Dermis microvascular lymphatic vessel endothelial cell (primary cell): ENCODE results near the gene MACC1. TPM values are rescaled to one million over a fixed set of nuclear protein-coding genes. Genes with fewer than 3 reads are reported as not detected.

Experiments used
- DNase-seq, 2 donors: peaks; one replicate each; pipeline versions ENCODE4 v3.0.0 to v3.0.0-alpha.2; 2010; ENCODE audit warnings: low read depth in 2 of 2
- total RNA-seq: library from RNA; depleted of rRNA; stranded (reverse); fragments of >200 nt; gene quantifications from 2 replicates; pipeline ENCODE4 v1.2.1, GENCODE V29; 2014

MACC1 gene
- total RNA-seq, 1 donor from 2014 or later, result not detected

DNA sequence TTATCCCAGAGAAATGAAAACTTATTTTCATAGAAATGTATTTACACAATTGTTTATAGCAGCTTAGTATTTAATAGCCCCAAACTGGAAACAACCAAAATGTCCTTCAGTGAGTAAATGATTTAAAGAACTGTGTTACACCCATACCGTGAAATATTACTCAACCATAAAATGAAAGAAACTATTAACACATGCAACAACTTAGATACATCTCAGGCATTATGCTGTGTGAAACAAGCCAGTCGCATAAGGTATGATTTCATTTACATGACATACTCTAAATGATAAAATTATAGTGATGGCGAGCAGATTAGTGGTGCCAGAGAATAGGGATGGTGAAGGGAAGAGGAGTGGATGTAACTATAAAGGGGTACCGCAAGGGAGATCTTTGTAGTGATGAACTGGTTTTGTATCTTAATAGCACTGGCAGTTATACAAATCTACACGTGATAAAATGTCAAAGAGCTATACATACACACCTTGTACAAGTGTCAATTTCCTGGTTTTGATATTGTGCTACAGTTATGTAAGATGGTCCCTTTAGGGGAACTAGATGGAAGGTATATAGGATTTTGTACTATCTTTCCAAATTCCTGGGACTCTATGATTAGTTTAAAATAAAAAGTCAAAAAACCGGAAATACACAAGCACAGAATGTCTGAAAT, 40.5 kb downstream of the MACC1 start:
- no peak for DNase-seq

DNA sequence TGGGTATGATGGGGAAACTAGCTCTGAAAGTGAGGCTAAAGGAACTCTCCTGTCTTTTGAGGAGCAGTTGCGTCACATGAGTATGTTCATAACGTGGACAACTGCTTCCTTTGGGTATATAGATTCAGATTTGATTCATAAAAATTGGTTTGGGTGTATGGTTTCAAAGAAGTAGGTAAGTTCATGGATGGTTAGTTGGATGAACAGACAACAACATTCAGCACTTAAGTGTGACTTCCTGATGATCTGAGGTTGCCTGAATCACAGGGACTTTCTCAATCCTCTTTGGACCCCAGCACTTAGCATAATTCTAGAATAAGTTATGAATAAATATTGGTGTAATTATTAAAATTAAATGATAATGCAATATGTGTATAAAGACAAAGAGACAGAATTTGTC, 43.4 kb downstream of the MACC1 start:
- DNase-seq, result no peak

DNA sequence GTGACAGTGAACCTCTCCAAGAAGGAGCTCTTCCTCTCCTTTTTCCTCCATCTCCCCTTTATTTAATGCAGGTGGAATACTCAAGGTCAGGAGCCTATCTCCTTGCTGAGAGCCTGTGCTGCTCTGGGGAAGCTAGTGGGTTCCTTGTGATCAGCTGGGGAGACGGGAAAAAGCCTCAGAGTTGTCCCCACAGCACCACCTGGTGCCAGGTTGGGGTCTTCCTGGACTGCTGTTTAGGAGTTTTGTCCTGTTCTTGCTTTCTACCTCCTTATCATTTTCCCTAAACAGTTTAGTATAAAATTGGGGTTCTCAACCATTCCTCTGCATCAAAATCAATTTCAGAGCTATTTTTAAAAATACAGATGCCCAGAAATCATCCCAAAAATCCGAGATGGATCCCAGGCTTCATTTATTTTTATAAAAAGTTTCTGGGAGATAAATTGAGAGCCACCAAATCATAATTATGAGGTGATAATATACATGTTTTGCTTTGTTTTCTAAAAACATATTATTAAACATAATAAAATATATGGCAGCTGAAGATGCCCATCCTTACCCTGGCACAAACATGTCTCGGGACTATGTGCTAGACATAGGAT, 44.3 kb downstream of the MACC1 start:
- DNase-seq, result peak in 1 of 2 donors; percentile 39

DNA sequence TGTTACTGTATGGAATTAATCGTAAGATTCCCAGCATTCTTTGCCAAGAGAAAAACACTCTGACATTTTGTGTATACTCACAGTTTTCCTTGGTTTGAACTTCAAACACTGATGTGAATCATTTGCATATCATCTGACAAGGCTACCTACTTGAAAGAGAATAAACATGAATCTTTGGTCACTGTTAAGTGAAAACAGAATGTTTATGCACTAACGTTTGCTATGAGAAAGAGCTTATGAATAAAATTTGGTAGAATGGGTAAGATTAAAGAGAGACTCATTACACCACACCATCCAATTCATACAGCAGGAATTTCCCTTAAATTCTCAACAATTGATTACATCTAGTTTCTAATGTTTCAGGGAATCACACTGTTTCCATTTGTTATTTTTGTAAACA, 46.6 kb downstream of the MACC1 start:
- DNase-seq, result no peak

DNA sequence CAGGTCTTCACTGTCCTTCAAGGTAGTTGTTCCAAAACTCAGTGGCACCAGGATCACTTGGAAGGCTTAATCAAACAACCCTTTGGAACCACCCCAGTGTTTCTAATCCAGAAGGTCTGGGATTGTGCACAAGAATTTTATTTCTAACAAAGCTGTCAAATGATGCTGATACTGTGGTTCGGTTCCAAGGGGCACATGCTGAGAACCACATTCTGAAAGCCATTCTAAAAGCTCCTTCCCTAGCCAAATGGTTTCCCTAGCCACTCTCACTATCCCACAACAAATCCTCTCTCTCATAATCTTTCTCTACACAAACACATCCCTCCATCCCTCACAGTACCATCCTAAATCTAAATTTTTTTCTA, 52.1 kb downstream of the MACC1 start:
- DNase-seq, result no peak

DNA sequence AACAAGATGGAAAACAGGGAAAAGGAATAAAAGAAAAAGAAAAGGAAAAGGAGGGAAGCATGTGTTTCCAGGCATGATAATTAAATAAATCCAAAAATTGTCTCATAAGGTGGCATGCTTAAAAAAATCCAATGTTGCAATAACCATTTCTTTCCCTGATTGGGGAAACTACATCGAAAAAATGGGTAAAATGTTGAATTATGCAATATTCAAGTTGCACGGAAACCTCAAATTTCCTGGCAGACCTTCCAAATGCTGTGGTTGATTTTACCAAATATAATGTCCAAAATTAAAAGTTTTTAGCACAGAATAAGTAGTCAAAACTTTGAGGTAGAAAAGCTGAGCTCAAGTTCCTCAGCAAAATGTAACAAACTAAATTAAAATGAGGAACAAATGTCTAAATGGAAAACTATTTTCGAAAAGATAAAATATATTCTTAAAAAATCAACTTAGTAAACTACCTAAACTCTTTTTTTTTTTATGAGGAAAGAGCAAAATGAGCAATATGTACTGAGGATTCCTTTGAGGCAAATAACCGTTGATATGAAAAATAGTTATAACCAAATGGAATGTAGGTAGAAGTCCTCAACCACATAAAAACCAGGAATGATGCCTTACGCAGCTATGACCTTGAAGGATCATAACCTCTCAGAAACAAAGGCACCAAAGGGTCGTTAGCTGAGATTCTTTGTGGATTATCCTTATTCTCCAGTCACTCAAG, 52.6 kb downstream of the MACC1 start:
- no peak for DNase-seq

DNA sequence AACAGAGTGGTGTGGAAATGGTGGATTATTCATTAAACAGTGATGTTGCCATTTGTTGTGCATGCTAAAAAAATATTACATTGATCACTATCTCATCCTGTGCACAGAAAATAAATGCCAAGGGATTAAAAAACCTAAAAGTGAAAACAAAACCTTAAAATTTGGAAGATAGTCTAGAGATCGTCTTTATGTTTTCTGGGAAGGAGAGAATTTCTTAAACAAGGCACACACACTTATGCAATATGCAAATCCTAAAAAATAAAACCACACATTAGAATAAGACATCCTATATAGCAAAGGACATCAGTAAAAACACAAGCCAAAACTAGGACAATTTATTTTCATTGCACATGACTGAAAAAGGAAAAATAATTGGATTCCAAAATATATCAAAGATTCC, 54.5 kb downstream of the MACC1 start:
- no peak for DNase-seq

DNA sequence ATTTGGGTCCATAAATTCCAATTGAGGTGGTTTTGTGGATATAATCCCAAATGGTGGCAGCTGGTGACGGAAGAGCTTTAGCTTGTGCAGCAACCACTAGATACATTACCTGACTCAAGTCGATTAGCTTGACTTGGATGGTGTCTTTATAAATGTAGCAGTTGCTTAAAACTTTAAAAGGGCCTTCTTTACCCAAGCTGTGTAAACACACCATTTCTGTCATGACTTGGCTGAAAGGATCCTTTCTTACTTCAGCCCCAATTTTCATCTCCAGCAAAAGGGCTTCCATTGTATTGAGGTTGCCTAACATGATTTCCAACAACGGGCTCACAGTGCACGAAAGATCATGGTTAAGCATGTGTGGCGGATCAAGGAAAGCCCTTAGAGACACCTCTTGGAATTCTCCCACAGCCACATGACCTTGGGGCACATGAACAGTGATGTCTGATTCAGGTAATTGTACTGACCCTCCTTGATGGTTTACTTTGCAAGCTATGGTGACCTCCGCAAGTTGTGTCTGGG, 57.9 kb downstream of the MACC1 start:
- no peak for DNase-seq

DNA sequence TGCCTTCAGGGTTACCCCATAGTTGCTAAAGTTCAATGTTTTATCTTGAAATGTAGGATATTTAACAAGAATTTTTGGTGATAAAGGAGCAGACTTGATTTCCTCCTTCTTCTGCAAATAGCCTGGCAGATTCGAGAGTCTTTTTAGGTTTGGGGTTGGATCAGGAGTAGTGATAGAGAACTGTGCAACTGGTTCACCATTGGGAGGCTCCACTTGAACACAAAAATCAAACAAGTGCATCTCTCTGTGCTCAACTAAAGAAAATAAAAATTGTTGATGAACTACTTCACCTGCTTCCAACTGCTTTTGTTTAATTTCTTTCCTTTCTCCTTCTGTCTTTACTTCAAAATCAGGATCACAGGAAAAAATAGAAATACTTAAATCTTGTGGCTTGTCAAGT, 58.5 kb downstream of the MACC1 start:
- DNase-seq, result peak in 1 of 2 donors; percentile 38

DNA sequence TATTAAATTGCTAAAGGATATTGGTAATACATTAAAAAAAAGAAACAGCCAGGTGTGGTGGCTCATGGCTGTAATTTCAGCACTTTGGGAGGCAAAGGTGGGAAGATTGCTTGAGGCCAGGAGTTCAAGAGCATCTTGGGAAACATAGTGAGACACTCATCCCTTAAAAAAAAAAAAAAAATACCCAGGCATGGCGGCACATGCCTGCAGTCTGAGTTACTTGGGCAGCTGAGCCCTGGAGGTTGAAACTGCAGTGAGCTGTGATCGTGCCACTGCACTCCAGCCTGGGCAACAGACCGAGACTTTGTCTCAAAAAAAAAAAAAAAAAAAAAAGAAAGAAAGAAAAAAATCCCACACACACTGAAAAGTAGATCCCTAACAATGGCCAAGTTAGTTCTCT, 59.7 kb downstream of the MACC1 start:
- no peak for DNase-seq

DNA sequence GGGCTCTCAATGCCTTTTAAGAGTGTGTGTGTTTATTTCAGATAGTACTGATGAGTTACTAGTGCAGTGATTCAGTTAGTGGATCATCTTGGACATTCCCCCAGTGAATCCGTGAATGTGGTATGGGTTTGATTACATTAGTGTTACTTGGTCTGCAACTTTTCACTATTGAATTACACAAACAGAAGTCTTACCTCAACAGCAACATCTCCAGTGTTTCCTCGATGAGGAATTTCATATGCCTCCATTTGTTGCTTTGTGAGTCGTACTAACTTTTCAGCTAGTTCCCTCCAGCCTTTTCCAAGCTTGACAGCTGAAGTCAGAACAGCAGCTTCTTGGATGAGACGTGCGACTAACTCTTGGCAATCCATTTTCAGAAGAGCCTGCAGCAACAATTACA, 63.2 kb downstream of the MACC1 start:
- DNase-seq, result no peak

DNA sequence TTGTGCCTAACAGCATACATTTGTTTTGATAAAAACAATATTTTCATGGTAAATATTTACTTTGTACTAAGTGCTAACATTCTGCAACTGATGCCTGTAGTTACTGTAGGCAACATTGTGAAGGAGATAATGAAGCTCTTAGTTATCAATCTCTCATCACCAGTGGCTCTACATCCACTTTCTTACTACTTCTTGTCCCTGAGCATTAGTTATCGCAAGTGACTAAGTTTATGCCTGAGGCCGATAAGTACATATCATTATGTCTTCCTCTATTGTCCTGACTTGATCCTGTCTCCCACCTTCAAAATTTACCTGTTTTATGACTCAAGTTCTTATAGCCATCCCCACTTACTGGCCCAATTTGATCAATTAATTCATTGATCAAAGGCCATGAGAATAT, 63.6 kb downstream of the MACC1 start:
- DNase-seq, result no peak

DNA sequence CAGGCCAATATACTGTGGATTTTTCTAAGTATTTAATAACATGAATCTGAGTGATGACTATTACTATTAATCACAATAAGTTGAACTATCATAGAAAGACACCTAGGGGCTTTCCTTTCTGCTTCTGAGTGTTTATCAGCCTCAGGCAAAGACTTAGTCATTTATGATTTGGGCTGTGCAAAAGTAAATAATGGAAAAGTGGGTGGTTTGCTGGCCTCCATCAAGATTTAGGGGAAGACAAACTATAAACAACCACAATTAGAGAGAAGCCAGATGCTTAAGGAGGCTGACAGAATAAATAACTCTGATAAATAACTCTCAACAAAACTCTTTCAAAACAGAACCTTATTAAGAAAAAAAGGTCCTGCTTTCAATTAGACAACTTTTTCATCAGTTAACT, 64.7 kb downstream of the MACC1 start:
- DNase-seq, result no peak

DNA sequence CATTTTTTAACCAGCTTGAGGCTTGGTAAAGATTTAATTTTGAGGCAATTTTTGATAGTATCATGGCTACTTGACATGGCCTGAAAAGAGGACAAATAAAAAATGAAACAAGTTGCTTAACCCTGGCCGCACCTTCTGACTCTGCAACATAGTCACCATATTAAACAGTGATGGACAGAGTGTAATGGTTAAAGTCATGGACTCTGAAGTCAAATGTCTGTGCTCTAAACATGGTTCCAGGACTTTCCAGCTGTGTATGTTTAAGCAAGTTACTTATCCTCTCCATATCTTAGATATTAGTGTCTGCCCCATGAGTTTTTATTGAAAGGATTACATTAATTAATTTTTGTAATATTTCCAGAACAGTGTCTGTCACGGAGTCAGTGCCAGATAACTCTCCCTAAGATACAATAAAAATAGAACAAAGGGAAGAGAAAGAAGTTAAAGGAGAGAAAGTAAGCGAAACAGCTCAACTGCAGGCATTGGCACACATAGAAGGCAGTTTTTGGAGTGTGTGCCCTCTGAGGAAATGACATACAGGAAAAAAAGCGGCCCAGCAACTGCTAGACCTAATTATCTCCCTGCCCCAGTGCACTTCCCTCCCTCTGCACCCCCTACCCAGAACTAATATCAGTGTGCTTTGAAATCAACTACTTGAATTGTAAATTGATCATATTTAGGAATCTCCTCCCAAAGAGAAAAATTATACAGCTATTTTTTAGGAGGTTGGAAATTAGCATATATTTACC, 65.3 kb downstream of the MACC1 start:
- no peak for DNase-seq

DNA sequence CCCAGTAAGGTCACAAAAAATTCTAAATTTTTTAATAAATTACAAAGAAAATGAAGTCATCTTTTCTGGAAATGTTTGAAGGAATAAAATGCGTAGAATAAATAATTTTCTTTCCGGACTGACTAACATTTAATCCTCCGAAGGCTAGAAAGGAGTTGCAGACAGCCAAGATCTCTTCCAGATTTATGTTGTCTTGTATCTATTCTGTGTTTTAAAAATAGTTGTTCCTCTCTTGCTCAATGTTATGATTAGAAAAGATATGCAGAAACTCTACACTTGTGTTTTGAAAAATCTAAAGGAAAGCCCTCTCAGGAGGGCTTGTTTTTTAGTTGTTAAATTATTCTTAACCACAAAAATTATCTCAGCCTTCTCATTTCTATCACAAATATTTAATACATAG, 70.7 kb downstream of the MACC1 start:
- DNase-seq, result no peak

DNA sequence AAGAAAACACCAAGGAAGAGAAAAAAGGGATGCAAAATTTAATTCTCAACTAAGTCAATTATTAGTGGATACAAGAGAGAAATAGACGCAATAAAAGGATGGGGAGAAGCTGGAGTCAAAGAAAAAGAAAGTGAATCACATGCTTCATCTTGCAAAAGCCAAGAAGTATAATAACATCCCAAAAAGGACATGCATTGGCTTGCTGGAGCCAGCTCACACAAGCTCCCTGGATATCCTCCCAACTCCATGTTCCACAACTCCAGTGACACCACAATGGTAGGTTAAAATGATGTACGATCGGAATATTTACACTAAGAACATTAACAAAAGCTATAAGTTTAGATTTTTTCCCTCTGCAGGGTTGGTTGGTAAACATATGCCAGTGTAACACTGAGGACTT, 72.4 kb downstream of the MACC1 start:
- DNase-seq, result no peak

DNA sequence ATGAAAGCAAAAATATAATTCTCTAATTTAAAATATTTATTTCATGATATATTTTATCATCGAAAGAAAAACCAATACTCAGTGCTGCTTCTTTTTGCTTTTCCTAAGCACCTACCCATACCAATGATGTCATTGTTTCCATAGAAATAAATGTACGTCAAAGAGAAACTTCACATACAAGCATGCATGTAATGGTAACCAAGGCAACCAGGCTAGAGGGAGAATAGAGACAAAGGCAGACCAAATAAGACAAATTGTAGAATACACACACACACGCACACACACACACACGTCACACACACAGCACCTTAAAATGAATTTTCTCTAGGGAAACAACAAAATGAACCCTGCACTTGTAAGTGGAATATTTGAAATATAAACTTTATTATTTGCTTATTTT, 75.5 kb downstream of the MACC1 start:
- DNase-seq, result no peak

DNA sequence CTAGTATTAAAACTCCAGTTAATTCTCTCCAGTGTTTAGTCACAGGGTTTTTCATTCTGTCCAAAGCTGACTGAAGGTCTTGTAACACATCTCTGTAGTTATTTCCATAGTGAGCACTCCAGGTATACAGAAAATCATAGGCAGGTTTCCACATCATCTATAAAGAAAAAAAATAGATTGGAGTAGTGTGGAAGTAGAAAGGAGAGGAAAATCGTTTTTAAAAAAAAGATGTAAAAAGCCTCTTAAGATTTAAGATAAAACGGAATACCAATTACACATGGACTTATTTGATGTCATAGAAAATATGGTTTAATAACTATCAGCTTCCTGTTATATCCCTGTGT, 76.2 kb downstream of the MACC1 start:
- no peak for DNase-seq

DNA sequence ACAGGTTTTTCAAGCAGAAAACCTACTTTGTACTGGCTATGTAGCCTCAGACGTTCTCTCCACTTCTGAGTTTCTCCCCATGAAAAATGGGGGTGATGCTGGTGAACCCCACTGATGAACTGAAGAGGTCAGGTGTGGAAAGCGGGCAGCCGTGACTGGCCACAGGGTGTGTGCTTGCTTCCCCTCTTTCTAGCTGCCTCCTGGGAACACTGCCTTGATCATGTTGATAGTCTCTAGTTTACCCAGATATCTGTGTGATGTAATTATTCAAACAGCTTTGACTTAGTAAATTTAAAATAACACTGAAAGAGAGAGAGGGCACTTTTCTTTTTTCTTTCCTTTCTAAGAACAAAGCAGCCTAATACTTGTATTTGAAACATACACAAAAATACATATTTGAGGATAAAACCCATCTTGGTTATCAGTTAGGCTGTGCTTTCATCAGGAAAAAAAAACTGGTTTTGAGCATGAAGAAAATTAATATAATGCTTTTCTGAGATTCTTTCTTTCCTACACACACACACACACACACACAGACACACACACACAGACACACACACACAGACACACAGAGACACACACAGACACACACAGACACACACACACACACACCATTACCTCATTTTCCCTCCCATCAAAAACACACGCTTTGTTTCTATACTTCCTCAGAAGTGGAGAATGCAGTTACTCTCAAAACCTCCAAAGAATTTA, 76.7 kb downstream of the MACC1 start:
- DNase-seq, result no peak

DNA sequence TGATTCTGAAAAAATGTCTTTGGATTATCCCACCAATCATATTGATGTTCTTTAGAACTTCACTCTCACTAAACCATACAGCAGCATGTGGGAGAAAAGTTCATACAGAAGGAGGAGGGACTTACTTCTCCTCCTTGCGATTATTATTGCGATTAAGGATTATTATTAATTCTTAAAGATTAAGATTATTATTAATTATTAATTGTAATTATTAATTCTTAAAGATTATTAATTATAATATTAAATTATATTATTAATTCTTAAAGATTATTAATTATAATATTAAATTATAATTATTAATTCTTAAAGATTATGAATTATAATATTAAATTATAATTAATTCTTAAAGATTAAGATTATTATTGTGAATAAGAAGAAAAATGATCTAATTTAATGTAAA, 80.5 kb downstream of the MACC1 start:
- no peak for DNase-seq

DNA sequence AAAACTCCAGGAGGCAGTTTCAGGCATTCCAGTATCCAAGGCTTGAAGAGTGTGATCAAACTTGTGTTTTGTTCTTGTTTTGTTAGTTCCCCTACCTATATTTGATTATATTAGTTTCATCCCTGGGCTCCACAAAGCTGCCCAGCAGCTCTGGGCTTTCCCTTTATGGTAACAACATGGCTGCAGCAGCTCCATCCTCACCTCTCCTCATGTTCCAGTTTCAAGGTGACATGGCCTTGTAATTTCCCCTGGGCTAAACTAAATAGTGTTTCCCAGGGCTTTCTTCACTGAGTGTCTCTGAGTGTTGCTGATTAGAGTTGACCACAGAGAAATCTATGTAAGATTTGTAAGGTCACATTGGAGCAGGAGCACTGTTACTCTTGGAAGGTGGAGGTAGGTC, 83.4 kb downstream of the MACC1 start:
- no peak for DNase-seq

DNA sequence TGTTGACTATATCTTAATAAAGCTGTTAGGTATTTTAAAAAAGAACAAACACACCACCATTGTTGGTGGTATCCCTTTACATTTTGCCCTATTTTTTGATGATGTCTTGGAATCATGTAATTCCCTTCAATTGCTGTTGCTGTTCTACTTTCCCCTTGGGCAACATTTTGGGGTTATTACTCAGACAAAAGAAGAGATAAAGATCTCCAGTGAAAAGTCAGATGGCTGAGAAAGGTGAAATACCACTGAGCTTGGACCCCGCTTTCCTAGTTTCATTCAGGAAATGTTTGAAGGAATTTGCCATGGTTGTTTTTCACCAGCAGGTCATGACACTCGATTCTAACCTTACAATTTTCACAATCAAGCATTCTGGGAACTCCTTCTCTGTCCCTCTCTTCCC, 84.6 kb downstream of the MACC1 start:
- DNase-seq, result no peak
